ENCODE data around the gene KLHL24. TPM values are rescaled to one million over a fixed set of nuclear protein-coding genes. Genes with fewer than 3 reads are reported as not detected.

The KLHL24 gene
- total RNA-seq, 1 experiment from 2014 or later: 33.9 TPM

DNA sequence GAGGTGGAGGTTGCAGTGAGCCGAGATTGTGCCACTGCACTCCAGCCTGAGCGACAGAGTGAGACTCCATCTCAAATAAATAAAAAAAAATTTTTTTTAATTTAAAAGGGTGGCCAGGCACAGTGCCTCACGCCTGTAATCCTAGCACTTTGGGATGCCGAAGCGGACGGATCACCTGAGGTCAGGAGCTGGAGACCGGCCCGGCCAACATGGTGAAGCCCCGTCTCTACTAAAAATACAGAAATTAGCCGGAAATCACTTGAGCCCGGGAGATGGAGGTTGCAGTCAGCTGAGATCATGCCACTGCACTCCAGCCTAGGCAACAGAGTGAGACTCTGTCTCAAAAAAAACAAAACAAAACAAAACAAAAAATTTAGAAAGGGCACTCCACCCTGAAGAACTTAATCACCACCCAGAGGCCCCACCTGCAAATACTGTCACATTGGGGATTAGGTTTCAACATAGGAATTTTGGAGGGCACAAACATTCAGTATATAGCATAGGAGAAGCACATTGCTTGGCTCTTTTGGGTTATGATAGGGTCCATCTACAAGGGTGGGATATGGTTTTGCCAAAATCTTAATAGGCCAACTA lies 55.1 kb downstream of the KLHL24 start (continued):
- TF ChIP-seq ZNF263 (CRISPR knock-in tag; IDR thresholded peaks at IDR 0.05; ENCODE audit: low read depth) (no peak), KAT7 (CRISPR knock-in tag; IDR thresholded peaks at IDR 0.05; ENCODE audit: borderline replicate concordance) (no peak), CBFB (CRISPR knock-in tag; IDR thresholded peaks at IDR 0.05; ENCODE audit: low read depth) (no peak), ZNF396 (CRISPR knock-in tag; IDR thresholded peaks at IDR 0.05; ENCODE audit: borderline replicate concordance) (no peak), ZNF416 (CRISPR knock-in tag; IDR thresholded peaks at IDR 0.05) (no peak)
- TF ChIP-seq, protein P1, sequence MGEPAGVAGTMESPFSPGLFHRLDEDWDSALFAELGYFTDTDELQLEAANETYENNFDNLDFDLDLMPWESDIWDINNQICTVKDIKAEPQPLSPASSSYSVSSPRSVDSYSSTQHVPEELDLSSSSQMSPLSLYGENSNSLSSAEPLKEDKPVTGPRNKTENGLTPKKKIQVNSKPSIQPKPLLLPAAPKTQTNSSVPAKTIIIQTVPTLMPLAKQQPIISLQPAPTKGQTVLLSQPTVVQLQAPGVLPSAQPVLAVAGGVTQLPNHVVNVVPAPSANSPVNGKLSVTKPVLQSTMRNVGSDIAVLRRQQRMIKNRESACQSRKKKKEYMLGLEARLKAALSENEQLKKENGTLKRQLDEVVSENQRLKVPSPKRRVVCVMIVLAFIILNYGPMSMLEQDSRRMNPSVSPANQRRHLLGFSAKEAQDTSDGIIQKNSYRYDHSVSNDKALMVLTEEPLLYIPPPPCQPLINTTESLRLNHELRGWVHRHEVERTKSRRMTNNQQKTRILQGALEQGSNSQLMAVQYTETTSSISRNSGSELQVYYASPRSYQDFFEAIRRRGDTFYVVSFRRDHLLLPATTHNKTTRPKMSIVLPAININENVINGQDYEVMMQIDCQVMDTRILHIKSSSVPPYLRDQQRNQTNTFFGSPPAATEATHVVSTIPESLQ (CRISPR knock-in tag; IDR thresholded peaks at IDR 0.05): no peak

DNA sequence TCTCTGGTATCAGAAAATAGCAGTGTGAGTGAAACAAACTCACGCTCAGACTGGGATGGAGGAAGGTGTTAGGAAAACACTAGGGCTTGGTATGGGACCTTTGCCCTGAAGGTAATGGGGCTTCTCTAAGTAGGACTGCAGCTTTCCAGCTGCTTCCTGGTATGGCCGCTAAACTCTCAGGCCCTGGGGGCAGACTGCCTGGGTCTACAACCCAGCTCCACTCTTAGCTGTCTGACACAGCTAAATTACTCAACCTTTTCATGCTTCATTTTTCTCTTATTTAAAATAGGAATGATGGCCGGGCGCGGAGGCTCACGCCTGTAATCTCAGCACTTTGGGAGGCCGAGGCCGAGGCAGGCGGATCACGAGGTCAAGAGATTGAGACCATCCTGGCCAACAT lies 57.0 kb downstream of the KLHL24 start:
- no peaks in the 10 kb centered on the region for H3K27me3 Mint-ChIP-seq (ENCODE audit: low read depth)
- no peaks in the 10 kb centered on the region for H3K36me3 Mint-ChIP-seq
- peak; percentile 41; the same call in 1 of the 2 replicates for ATAC-seq
- no peak overlapping the region for H3K4me3 Mint-ChIP-seq
- no peaks in the 10 kb centered on the region for H3K9me3 Mint-ChIP-seq
- no peak for DNase-seq (ENCODE audit: low spot score)
- ChIA-PET CTCF (no interaction called here), POLR2A (no interaction called here)
- no peak overlapping the region for H3K27ac Mint-ChIP-seq
- 0 out of 2 replicates have a peak, but pooled peaks cover 8% of the 10 kb centered on the region for H3K4me1 Mint-ChIP-seq
- TF ChIP-seq NFYB (CRISPR knock-in tag; conservative IDR thresholded peaks at IDR 0.05; ENCODE audit: low read depth) (no peak), SMAD4 (CRISPR knock-in tag; IDR thresholded peaks at IDR 0.05) (no peak), ZBTB21 (CRISPR knock-in tag; IDR thresholded peaks at IDR 0.05; ENCODE audit: borderline replicate concordance) (no peak), FOXJ3 (CRISPR knock-in tag; IDR thresholded peaks at IDR 0.05; ENCODE audit: borderline replicate concordance) (no peak), RORB (CRISPR knock-in tag; IDR thresholded peaks at IDR 0.05) (no peak), TEAD4 (CRISPR knock-in tag; IDR thresholded peaks at IDR 0.05) (no peak), ZNF121 (CRISPR knock-in tag; IDR thresholded peaks at IDR 0.05) (no peak)
- TF ChIP-seq, protein P2, sequence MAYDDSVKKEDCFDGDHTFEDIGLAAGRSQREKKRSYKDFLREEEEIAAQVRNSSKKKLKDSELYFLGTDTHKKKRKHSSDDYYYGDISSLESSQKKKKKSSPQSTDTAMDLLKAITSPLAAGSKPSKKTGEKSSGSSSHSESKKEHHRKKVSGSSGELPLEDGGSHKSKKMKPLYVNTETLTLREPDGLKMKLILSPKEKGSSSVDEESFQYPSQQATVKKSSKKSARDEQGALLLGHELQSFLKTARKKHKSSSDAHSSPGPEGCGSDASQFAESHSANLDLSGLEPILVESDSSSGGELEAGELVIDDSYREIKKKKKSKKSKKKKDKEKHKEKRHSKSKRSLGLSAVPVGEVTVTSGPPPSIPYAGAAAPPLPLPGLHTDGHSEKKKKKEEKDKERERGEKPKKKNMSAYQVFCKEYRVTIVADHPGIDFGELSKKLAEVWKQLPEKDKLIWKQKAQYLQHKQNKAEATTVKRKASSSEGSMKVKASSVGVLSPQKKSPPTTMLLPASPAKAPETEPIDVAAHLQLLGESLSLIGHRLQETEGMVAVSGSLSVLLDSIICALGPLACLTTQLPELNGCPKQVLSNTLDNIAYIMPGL (CRISPR knock-in tag; IDR thresholded peaks at IDR 0.05): no peak
- TF ChIP-seq, protein P3, sequence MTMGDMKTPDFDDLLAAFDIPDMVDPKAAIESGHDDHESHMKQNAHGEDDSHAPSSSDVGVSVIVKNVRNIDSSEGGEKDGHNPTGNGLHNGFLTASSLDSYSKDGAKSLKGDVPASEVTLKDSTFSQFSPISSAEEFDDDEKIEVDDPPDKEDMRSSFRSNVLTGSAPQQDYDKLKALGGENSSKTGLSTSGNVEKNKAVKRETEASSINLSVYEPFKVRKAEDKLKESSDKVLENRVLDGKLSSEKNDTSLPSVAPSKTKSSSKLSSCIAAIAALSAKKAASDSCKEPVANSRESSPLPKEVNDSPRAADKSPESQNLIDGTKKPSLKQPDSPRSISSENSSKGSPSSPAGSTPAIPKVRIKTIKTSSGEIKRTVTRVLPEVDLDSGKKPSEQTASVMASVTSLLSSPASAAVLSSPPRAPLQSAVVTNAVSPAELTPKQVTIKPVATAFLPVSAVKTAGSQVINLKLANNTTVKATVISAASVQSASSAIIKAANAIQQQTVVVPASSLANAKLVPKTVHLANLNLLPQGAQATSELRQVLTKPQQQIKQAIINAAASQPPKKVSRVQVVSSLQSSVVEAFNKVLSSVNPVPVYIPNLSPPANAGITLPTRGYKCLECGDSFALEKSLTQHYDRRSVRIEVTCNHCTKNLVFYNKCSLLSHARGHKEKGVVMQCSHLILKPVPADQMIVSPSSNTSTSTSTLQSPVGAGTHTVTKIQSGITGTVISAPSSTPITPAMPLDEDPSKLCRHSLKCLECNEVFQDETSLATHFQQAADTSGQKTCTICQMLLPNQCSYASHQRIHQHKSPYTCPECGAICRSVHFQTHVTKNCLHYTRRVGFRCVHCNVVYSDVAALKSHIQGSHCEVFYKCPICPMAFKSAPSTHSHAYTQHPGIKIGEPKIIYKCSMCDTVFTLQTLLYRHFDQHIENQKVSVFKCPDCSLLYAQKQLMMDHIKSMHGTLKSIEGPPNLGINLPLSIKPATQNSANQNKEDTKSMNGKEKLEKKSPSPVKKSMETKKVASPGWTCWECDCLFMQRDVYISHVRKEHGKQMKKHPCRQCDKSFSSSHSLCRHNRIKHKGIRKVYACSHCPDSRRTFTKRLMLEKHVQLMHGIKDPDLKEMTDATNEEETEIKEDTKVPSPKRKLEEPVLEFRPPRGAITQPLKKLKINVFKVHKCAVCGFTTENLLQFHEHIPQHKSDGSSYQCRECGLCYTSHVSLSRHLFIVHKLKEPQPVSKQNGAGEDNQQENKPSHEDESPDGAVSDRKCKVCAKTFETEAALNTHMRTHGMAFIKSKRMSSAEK (CRISPR knock-in tag; IDR thresholded peaks at IDR 0.05; ENCODE audit: borderline replicate concordance): no peak
- TF ChIP-seq, protein P4, sequence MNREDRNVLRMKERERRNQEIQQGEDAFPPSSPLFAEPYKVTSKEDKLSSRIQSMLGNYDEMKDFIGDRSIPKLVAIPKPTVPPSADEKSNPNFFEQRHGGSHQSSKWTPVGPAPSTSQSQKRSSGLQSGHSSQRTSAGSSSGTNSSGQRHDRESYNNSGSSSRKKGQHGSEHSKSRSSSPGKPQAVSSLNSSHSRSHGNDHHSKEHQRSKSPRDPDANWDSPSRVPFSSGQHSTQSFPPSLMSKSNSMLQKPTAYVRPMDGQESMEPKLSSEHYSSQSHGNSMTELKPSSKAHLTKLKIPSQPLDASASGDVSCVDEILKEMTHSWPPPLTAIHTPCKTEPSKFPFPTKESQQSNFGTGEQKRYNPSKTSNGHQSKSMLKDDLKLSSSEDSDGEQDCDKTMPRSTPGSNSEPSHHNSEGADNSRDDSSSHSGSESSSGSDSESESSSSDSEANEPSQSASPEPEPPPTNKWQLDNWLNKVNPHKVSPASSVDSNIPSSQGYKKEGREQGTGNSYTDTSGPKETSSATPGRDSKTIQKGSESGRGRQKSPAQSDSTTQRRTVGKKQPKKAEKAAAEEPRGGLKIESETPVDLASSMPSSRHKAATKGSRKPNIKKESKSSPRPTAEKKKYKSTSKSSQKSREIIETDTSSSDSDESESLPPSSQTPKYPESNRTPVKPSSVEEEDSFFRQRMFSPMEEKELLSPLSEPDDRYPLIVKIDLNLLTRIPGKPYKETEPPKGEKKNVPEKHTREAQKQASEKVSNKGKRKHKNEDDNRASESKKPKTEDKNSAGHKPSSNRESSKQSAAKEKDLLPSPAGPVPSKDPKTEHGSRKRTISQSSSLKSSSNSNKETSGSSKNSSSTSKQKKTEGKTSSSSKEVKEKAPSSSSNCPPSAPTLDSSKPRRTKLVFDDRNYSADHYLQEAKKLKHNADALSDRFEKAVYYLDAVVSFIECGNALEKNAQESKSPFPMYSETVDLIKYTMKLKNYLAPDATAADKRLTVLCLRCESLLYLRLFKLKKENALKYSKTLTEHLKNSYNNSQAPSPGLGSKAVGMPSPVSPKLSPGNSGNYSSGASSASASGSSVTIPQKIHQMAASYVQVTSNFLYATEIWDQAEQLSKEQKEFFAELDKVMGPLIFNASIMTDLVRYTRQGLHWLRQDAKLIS (CRISPR knock-in tag; IDR thresholded peaks at IDR 0.05; ENCODE audit: borderline replicate concordance): no peak
- TF ChIP-seq, protein P5, sequence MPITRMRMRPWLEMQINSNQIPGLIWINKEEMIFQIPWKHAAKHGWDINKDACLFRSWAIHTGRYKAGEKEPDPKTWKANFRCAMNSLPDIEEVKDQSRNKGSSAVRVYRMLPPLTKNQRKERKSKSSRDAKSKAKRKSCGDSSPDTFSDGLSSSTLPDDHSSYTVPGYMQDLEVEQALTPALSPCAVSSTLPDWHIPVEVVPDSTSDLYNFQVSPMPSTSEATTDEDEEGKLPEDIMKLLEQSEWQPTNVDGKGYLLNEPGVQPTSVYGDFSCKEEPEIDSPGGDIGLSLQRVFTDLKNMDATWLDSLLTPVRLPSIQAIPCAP (CRISPR knock-in tag; IDR thresholded peaks at IDR 0.05): no peak
- TF ChIP-seq, protein P6, sequence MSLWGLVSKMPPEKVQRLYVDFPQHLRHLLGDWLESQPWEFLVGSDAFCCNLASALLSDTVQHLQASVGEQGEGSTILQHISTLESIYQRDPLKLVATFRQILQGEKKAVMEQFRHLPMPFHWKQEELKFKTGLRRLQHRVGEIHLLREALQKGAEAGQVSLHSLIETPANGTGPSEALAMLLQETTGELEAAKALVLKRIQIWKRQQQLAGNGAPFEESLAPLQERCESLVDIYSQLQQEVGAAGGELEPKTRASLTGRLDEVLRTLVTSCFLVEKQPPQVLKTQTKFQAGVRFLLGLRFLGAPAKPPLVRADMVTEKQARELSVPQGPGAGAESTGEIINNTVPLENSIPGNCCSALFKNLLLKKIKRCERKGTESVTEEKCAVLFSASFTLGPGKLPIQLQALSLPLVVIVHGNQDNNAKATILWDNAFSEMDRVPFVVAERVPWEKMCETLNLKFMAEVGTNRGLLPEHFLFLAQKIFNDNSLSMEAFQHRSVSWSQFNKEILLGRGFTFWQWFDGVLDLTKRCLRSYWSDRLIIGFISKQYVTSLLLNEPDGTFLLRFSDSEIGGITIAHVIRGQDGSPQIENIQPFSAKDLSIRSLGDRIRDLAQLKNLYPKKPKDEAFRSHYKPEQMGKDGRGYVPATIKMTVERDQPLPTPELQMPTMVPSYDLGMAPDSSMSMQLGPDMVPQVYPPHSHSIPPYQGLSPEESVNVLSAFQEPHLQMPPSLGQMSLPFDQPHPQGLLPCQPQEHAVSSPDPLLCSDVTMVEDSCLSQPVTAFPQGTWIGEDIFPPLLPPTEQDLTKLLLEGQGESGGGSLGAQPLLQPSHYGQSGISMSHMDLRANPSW (CRISPR knock-in tag; conservative IDR thresholded peaks at IDR 0.05; ENCODE audit: low read depth): no peak
- TF ChIP-seq, protein P7, sequence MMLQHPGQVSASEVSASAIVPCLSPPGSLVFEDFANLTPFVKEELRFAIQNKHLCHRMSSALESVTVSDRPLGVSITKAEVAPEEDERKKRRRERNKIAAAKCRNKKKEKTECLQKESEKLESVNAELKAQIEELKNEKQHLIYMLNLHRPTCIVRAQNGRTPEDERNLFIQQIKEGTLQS (CRISPR knock-in tag; conservative IDR thresholded peaks at IDR 0.05): no peak

All from WTC11 (cell line).